Raji (cell line): ENCODE data around the gene GLRB.

Experiments used
- POLR2A ChIP-seq: IDR thresholded peaks from 2 replicates; pipeline ENCODE4 v1.6.1; 2011; ENCODE audit warnings: low read depth, low read length, control low read depth; ENCODE audit not compliant: insufficient read depth

The GLRB gene

GRCh38 chr4:157099506-157099905 lies 23.6 kb downstream of the GLRB start:
- TF ChIP-seq POLR2A, result no peak

GRCh38 chr4:157104541-157104940 lies 28.6 kb downstream of the GLRB start:
- no peak for TF ChIP-seq POLR2A

GRCh38 chr4:157114671-157115070 lies 38.7 kb downstream of the GLRB start:
- TF ChIP-seq POLR2A, result no peak

GRCh38 chr4:157115613-157116335 lies 39.8 kb downstream of the GLRB start:
- no peak for TF ChIP-seq POLR2A

- TF ChIP-seq POLR2A, result no peak
These were observed 45.5 kb downstream of the GLRB start for GRCh38 chr4:157121401-157121800.

- TF ChIP-seq POLR2A, result no peak
These were observed 51.6 kb downstream of the GLRB start for GRCh38 chr4:157127571-157127970.

- no peak for TF ChIP-seq POLR2A
These were observed 52.4 kb downstream of the GLRB start for GRCh38 chr4:157128395-157128794.

GRCh38 chr4:157141976-157142375 lies 66.0 kb downstream of the GLRB start:
- no peak for TF ChIP-seq POLR2A

GRCh38 chr4:157143369-157143768 lies 67.4 kb downstream of the GLRB start:
- no peak for TF ChIP-seq POLR2A

GRCh38 chr4:157151711-157152110 lies 75.8 kb downstream of the GLRB start:
- TF ChIP-seq POLR2A, result no peak

GRCh38 chr4:157165935-157166610 lies 90.1 kb downstream of the GLRB start:
- no peak for TF ChIP-seq POLR2A

GRCh38 chr4:157170321-157170720 lies 94.4 kb downstream of the GLRB start:
- TF ChIP-seq POLR2A, result no peak

GRCh38 chr4:157172011-157172410 lies 96.1 kb downstream of the GLRB start:
- no peak for TF ChIP-seq POLR2A

- TF ChIP-seq POLR2A, result no peak
These were observed 108.3 kb downstream of the GLRB start for GRCh38 chr4:157184300-157184699.

- no peak for TF ChIP-seq POLR2A
These were observed 109.4 kb downstream of the GLRB start for GRCh38 chr4:157185363-157185762.

GRCh38 chr4:157195374-157195773 lies 119.4 kb downstream of the GLRB start:
- TF ChIP-seq POLR2A, result no peak
